Liver (tissue), 3 donors: ENCODE results near the gene RAB43.
"Not testable (repeated sequence)": the region's sequence is repeated elsewhere in the genome, so short reads cannot be mapped to it uniquely, and the experiment has no call there.

Experiments
- ATF3 ChIP-seq: IDR thresholded peaks from 2 replicates; pipeline ENCODE4 v1.6.1; 2016; ENCODE audit warnings: antibody characterized with exemption
- CTCF ChIP-seq: fragments of 150-350 bp; IDR thresholded peaks from 2 replicates; pipeline ENCODE4 v1.5.1; 2017; ENCODE audit warnings: improper control_type of control experiment, low read depth, low read length; ENCODE audit not compliant: missing input control
- EGR1 ChIP-seq, 2 donors: IDR thresholded peaks; 2 replicates each; pipeline ENCODE4 v1.6.1; 2016 to 2018; ENCODE audit warnings: antibody characterized with exemption in 2 of 2, low read depth in 2 of 2
- FOXA1 ChIP-seq: IDR thresholded peaks from 2 replicates; pipeline ENCODE4 v1.6.1; 2016; ENCODE audit warnings: antibody characterized with exemption
- GABPA ChIP-seq, 2 donors: IDR thresholded peaks in 1 of 2; conservative IDR thresholded peaks in 1 of 2; 2 replicates each; pipeline ENCODE4 v1.6.1; 2016; ENCODE audit warnings: antibody characterized with exemption in 2 of 2, mild to moderate bottlenecking in 1 of 2, moderate library complexity in 1 of 2
- HNF4G ChIP-seq: IDR thresholded peaks from 2 replicates; pipeline ENCODE4 v1.6.1; 2016; ENCODE audit warnings: antibody characterized with exemption
- JUND ChIP-seq, 2 donors: IDR thresholded peaks; 2 replicates each; pipeline ENCODE4 v1.6.1; 2016; ENCODE audit warnings: antibody characterized with exemption in 2 of 2
- MAX ChIP-seq: IDR thresholded peaks from 2 replicates; pipeline ENCODE4 v1.6.1; 2016; ENCODE audit warnings: antibody characterized with exemption
- RAD21 ChIP-seq, 2 donors: IDR thresholded peaks; 2 replicates each; pipeline ENCODE4 v1.6.1; 2016; ENCODE audit warnings: antibody characterized with exemption in 2 of 2, mild to moderate bottlenecking in 2 of 2
- RXRA ChIP-seq, 2 donors: IDR thresholded peaks; 2 replicates each; pipeline ENCODE4 v1.6.1; 2017 to 2018; ENCODE audit warnings: antibody characterized with exemption in 2 of 2, mild to moderate bottlenecking in 1 of 2
- SP1 ChIP-seq: IDR thresholded peaks from 2 replicates; pipeline ENCODE4 v1.6.1; 2018; ENCODE audit warnings: antibody characterized with exemption, mild to moderate bottlenecking
- TAF1 ChIP-seq: conservative IDR thresholded peaks from 2 replicates; pipeline ENCODE4 v1.6.1; 2016; ENCODE audit warnings: antibody characterized with exemption, mild to moderate bottlenecking
- YY1 ChIP-seq: IDR thresholded peaks from 2 replicates; pipeline ENCODE4 v1.6.1; 2016; ENCODE audit warnings: antibody characterized with exemption, mild to moderate bottlenecking
- TF ChIP-seq, protein P1 (sequence below): IDR thresholded peaks from 2 replicates; pipeline ENCODE4 v1.6.1; 2016; ENCODE audit warnings: antibody characterized with exemption, mild to moderate bottlenecking
- donor health status: healthy.
- donor health status: healthy.

GRCh38 chr3:129165594-129165993 lies 44.0 kb upstream of the RAB43 start:
- TF ChIP-seq CTCF; TAF1; RAD21 (IDR thresholded peaks at IDR 0.05); MAX; HNF4G; FOXA1; ATF3; RXRA (IDR thresholded peaks at IDR 0.05); JUND (IDR thresholded peaks at IDR 0.05); GABPA (IDR thresholded peaks at IDR 0.05 in 1 of 2, conservative IDR thresholded peaks at IDR 0.05 in 1 of 2); YY1; EGR1 (IDR thresholded peaks at IDR 0.05; ENCODE audit: low read depth in 2 of 2); SP1: not testable (repeated sequence)
- TF ChIP-seq, protein P1, sequence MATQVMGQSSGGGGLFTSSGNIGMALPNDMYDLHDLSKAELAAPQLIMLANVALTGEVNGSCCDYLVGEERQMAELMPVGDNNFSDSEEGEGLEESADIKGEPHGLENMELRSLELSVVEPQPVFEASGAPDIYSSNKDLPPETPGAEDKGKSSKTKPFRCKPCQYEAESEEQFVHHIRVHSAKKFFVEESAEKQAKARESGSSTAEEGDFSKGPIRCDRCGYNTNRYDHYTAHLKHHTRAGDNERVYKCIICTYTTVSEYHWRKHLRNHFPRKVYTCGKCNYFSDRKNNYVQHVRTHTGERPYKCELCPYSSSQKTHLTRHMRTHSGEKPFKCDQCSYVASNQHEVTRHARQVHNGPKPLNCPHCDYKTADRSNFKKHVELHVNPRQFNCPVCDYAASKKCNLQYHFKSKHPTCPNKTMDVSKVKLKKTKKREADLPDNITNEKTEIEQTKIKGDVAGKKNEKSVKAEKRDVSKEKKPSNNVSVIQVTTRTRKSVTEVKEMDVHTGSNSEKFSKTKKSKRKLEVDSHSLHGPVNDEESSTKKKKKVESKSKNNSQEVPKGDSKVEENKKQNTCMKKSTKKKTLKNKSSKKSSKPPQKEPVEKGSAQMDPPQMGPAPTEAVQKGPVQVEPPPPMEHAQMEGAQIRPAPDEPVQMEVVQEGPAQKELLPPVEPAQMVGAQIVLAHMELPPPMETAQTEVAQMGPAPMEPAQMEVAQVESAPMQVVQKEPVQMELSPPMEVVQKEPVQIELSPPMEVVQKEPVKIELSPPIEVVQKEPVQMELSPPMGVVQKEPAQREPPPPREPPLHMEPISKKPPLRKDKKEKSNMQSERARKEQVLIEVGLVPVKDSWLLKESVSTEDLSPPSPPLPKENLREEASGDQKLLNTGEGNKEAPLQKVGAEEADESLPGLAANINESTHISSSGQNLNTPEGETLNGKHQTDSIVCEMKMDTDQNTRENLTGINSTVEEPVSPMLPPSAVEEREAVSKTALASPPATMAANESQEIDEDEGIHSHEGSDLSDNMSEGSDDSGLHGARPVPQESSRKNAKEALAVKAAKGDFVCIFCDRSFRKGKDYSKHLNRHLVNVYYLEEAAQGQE, result not testable (repeated sequence)
